ENCODE data around the gene EIPR1. TPM values are rescaled to one million over a fixed set of nuclear protein-coding genes. Genes with fewer than 3 reads are reported as not detected.

Gene EIPR1
- total RNA-seq, 2 experiments from 2014 or later, result 39.1 to 42.7 TPM

- POLR2A ChIA-PET, result no interaction called here
- CTCF ChIA-PET, result no interaction called here
These were observed 42.9 kb downstream of the EIPR1 start for GRCh38 chr2:3334392-3335345.

GRCh38 chr2:3332133-3332532 lies 45.5 kb downstream of the EIPR1 start:
- ChIA-PET POLR2A (no interaction called here), CTCF (no interaction called here)

- ChIA-PET CTCF (no interaction called here), POLR2A (no interaction called here)
These were observed 48.1 kb downstream of the EIPR1 start for GRCh38 chr2:3329491-3329890.

- POLR2A ChIA-PET, result no interaction called here
- CTCF ChIA-PET, result no interaction called here
These were observed 50.7 kb downstream of the EIPR1 start for GRCh38 chr2:3326871-3327270.

- POLR2A ChIA-PET, result no interaction called here
These were observed 51.5 kb downstream of the EIPR1 start for GRCh38 chr2:3326182-3326537.

GRCh38 chr2:3325458-3326181 lies 52.0 kb downstream of the EIPR1 start:
- CTCF ChIA-PET, result no interaction called here
- POLR2A ChIA-PET, result no interaction called here

More at GRCh38 chr2:3326182-3326537, 51.5 kb downstream of the EIPR1 start:
- CTCF ChIA-PET, result no interaction called here

- ChIA-PET CTCF (no interaction called here), POLR2A (no interaction called here)
These were observed 53.0 kb downstream of the EIPR1 start for GRCh38 chr2:3324404-3325281.

GRCh38 chr2:3324036-3324386 lies 53.6 kb downstream of the EIPR1 start:
- ChIA-PET CTCF (no interaction called here), POLR2A (no interaction called here)

- CTCF ChIA-PET, result no interaction called here
These were observed 54.1 kb downstream of the EIPR1 start for GRCh38 chr2:3323360-3324035.

GRCh38 chr2:3322311-3322970 lies 55.2 kb downstream of the EIPR1 start:
- ChIA-PET CTCF (no interaction called here), POLR2A (no interaction called here)

More at GRCh38 chr2:3323360-3324035, 54.1 kb downstream of the EIPR1 start:
- POLR2A ChIA-PET, result no interaction called here

GRCh38 chr2:3321825-3322224 lies 55.8 kb downstream of the EIPR1 start:
- POLR2A ChIA-PET, result no interaction called here
- CTCF ChIA-PET, result no interaction called here

GRCh38 chr2:3320910-3321605 lies 56.6 kb downstream of the EIPR1 start:
- ChIA-PET POLR2A (no interaction called here), CTCF (no interaction called here)

GRCh38 chr2:3319745-3320566 lies 57.7 kb downstream of the EIPR1 start:
- POLR2A ChIA-PET, result no interaction called here
- CTCF ChIA-PET, result no interaction called here

- CTCF ChIA-PET, result no interaction called here
- POLR2A ChIA-PET, result no interaction called here
These were observed 58.5 kb downstream of the EIPR1 start for GRCh38 chr2:3319134-3319533.

- POLR2A ChIA-PET, result no interaction called here
These were observed 59.6 kb downstream of the EIPR1 start for GRCh38 chr2:3317871-3318590.

GRCh38 chr2:3317277-3317685 lies 60.3 kb downstream of the EIPR1 start:
- ChIA-PET CTCF (no interaction called here), POLR2A (no interaction called here)

More at GRCh38 chr2:3317871-3318590, 59.6 kb downstream of the EIPR1 start:
- CTCF ChIA-PET, result no interaction called here

GRCh38 chr2:3316456-3317276 lies 61.0 kb downstream of the EIPR1 start:
- POLR2A ChIA-PET, result no interaction called here
- CTCF ChIA-PET, result no interaction called here
